ENCODE measurements around the gene ZNF879.

Gene ZNF879

GRCh38 chr5:179060116-179061008, 36.8 kb downstream of the ZNF879 start, which contains the start of gene ZNF354C:
TSS of gene ZNF354C (plus strand) at chr5:179060373. CDS start at chr5:179062069, 1,696 bp downstream.
- no peaks in the 10 kb centered on the region for H3K36me3 ChIP-seq (ENCODE audit: insufficient read depth, low read length)
- no peak within 1 kb of the TSS for H3K4me3 ChIP-seq (ENCODE audit: low read depth, low read length, poor library complexity, severe bottlenecking)
- H3K27ac ChIP-seq (ENCODE audit: low read depth, low read length, poor library complexity, severe bottlenecking), result no peak within 1 kb of the TSS
- H2AFZ ChIP-seq (ENCODE audit: low read length), result no peak within 1 kb of the TSS
- H3K27me3 ChIP-seq (ENCODE audit: insufficient read depth, low read length), result no peaks in the 10 kb centered on the region
- H3F3A ChIP-seq (ENCODE audit: insufficient read depth, low read length), result no peaks in the 10 kb centered on the region
- TF ChIP-seq, protein P1, sequence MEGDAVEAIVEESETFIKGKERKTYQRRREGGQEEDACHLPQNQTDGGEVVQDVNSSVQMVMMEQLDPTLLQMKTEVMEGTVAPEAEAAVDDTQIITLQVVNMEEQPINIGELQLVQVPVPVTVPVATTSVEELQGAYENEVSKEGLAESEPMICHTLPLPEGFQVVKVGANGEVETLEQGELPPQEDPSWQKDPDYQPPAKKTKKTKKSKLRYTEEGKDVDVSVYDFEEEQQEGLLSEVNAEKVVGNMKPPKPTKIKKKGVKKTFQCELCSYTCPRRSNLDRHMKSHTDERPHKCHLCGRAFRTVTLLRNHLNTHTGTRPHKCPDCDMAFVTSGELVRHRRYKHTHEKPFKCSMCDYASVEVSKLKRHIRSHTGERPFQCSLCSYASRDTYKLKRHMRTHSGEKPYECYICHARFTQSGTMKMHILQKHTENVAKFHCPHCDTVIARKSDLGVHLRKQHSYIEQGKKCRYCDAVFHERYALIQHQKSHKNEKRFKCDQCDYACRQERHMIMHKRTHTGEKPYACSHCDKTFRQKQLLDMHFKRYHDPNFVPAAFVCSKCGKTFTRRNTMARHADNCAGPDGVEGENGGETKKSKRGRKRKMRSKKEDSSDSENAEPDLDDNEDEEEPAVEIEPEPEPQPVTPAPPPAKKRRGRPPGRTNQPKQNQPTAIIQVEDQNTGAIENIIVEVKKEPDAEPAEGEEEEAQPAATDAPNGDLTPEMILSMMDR (IDR thresholded peaks at IDR 0.05; ENCODE audit: low read length), result no peak
- no peak for TF ChIP-seq EZH2 (IDR thresholded peaks at IDR 0.05; ENCODE audit: borderline replicate concordance, low read length)
- no peaks in the 10 kb centered on the region for H3K4me1 ChIP-seq (ENCODE audit: insufficient read depth, low read length, severe bottlenecking)
- no peaks in the 10 kb centered on the region for H3K9me2 ChIP-seq (ENCODE audit: low read depth, low read length)
- no peaks in the 10 kb centered on the region for H4K20me1 ChIP-seq (ENCODE audit: insufficient read depth, low read length)
- H3K4me2 ChIP-seq (ENCODE audit: low read length), result no peak within 1 kb of the TSS
- H3K9me3 ChIP-seq (ENCODE audit: low read length), result no peaks in the 10 kb centered on the region
- no peaks in the 10 kb centered on the region for H3K79me2 ChIP-seq (ENCODE audit: insufficient read depth, low read length)
- no peak within 1 kb of the TSS for H3K9ac ChIP-seq (ENCODE audit: low read length)

DNA sequence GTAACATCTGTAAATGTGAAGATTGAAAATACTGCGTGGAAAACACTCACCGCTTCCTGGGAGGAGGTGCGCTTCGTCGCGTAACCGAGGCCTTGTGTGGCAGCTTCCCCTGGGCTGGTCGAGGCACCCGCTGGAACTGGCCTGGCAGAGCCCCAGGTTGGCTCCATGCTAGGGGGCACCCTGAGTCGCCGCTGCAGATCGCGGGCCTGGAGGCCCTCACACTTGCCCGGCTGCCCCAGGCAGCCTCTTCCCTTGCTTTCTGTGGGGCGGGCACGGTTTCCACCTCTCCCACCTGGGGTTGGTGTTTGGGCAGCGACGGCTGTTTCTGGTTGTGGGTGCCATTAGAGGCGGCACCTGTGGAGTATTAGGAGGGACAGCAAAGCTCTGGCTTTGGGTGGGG, 37.4 kb downstream of the ZNF879 start:
- H3K9me2 ChIP-seq (ENCODE audit: low read depth, low read length), result no peaks in the 10 kb centered on the region
- H3K9me3 ChIP-seq (ENCODE audit: low read length), result no peaks in the 10 kb centered on the region
- H3K9ac ChIP-seq (ENCODE audit: low read length), result no peak overlapping the region
- H3F3A ChIP-seq (ENCODE audit: insufficient read depth, low read length), result no peaks in the 10 kb centered on the region
- H3K27ac ChIP-seq (ENCODE audit: low read depth, low read length, poor library complexity, severe bottlenecking), result no peak overlapping the region
- no peaks in the 10 kb centered on the region for H3K79me2 ChIP-seq (ENCODE audit: insufficient read depth, low read length)
- no peak overlapping the region for H2AFZ ChIP-seq (ENCODE audit: low read length)
- no peaks in the 10 kb centered on the region for H3K27me3 ChIP-seq (ENCODE audit: insufficient read depth, low read length)
- no peak overlapping the region for H3K4me2 ChIP-seq (ENCODE audit: low read length)
- H3K4me1 ChIP-seq (ENCODE audit: insufficient read depth, low read length, severe bottlenecking), result no peaks in the 10 kb centered on the region
- H3K36me3 ChIP-seq (ENCODE audit: insufficient read depth, low read length), result no peaks in the 10 kb centered on the region
- no peaks in the 10 kb centered on the region for H4K20me1 ChIP-seq (ENCODE audit: insufficient read depth, low read length)
- H3K4me3 ChIP-seq (ENCODE audit: low read depth, low read length, poor library complexity, severe bottlenecking), result no peak overlapping the region
- TF ChIP-seq EZH2 (IDR thresholded peaks at IDR 0.05; ENCODE audit: borderline replicate concordance, low read length), result no peak
- TF ChIP-seq, protein P1 (IDR thresholded peaks at IDR 0.05; ENCODE audit: low read length), result no peak

- Histone ChIP-seq H3K9me2 (ENCODE audit: low read depth, low read length) (no peaks in the 10 kb centered on the region), H3K36me3 (ENCODE audit: insufficient read depth, low read length) (no peaks in the 10 kb centered on the region)
These were observed 42.1 kb downstream of the ZNF879 start for GRCh38 chr5:179065703-179066102.

More at GRCh38 chr5:179065703-179066102, 42.1 kb downstream of the ZNF879 start:
- H2AFZ ChIP-seq (ENCODE audit: low read length), result no peak overlapping the region
- H3K4me2 ChIP-seq (ENCODE audit: low read length), result no peak overlapping the region
- H3K4me3 ChIP-seq (ENCODE audit: low read depth, low read length, poor library complexity, severe bottlenecking), result no peak overlapping the region
- H3K27me3 ChIP-seq (ENCODE audit: insufficient read depth, low read length), result no peaks in the 10 kb centered on the region
- no peak overlapping the region for H3K9ac ChIP-seq (ENCODE audit: low read length)
- H4K20me1 ChIP-seq (ENCODE audit: insufficient read depth, low read length), result no peaks in the 10 kb centered on the region
- H3K79me2 ChIP-seq (ENCODE audit: insufficient read depth, low read length), result no peaks in the 10 kb centered on the region
- no peaks in the 10 kb centered on the region for H3F3A ChIP-seq (ENCODE audit: insufficient read depth, low read length)
- H3K4me1 ChIP-seq (ENCODE audit: insufficient read depth, low read length, severe bottlenecking), result no peaks in the 10 kb centered on the region
- TF ChIP-seq EZH2 (IDR thresholded peaks at IDR 0.05; ENCODE audit: borderline replicate concordance, low read length), result no peak
- TF ChIP-seq, protein P1 (IDR thresholded peaks at IDR 0.05; ENCODE audit: low read length), result 0 out of 2 replicates have a peak, but pooled peaks have one; percentile 5
- no peaks in the 10 kb centered on the region for H3K9me3 ChIP-seq (ENCODE audit: low read length)
- no peak overlapping the region for H3K27ac ChIP-seq (ENCODE audit: low read depth, low read length, poor library complexity, severe bottlenecking)
